GM21737 (cell line): ENCODE measurements around the gene WASHC2C.
"Not testable (repeated sequence)": the region's sequence is repeated elsewhere in the genome, so short reads cannot be mapped to it uniquely, and the experiment has no call there.

Experiments used
- ATAC-seq: cut with Tn5 transposase; IDR thresholded peaks from one replicate; pipeline ENCODE4 v1.9.1; 2021; ENCODE audit warnings: mild to moderate bottlenecking, moderate library complexity; ENCODE audit not compliant: unreplicated experiment

WASHC2C gene, protein sequence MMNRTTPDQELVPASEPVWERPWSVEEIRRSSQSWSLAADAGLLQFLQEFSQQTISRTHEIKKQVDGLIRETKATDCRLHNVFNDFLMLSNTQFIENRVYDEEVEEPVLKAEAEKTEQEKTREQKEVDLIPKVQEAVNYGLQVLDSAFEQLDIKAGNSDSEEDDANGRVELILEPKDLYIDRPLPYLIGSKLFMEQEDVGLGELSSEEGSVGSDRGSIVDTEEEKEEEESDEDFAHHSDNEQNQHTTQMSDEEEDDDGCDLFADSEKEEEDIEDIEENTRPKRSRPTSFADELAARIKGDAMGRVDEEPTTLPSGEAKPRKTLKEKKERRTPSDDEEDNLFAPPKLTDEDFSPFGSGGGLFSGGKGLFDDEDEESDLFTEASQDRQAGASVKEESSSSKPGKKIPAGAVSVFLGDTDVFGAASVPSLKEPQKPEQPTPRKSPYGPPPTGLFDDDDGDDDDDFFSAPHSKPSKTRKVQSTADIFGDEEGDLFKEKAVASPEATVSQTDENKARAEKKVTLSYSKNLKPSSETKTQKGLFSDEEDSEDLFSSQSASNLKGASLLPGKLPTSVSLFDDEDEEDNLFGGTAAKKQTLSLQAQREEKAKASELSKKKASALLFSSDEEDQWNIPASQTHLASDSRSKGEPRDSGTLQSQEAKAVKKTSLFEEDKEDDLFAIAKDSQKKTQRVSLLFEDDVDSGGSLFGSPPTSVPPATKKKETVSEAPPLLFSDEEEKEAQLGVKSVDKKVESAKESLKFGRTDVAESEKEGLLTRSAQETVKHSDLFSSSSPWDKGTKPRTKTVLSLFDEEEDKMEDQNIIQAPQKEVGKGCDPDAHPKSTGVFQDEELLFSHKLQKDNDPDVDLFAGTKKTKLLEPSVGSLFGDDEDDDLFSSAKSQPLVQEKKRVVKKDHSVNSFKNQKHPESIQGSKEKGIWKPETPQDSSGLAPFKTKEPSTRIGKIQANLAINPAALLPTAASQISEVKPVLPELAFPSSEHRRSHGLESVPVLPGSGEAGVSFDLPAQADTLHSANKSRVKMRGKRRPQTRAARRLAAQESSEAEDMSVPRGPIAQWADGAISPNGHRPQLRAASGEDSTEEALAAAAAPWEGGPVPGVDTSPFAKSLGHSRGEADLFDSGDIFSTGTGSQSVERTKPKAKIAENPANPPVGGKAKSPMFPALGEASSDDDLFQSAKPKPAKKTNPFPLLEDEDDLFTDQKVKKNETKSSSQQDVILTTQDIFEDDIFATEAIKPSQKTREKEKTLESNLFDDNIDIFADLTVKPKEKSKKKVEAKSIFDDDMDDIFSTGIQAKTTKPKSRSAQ (N-terminal part only)

DNA sequence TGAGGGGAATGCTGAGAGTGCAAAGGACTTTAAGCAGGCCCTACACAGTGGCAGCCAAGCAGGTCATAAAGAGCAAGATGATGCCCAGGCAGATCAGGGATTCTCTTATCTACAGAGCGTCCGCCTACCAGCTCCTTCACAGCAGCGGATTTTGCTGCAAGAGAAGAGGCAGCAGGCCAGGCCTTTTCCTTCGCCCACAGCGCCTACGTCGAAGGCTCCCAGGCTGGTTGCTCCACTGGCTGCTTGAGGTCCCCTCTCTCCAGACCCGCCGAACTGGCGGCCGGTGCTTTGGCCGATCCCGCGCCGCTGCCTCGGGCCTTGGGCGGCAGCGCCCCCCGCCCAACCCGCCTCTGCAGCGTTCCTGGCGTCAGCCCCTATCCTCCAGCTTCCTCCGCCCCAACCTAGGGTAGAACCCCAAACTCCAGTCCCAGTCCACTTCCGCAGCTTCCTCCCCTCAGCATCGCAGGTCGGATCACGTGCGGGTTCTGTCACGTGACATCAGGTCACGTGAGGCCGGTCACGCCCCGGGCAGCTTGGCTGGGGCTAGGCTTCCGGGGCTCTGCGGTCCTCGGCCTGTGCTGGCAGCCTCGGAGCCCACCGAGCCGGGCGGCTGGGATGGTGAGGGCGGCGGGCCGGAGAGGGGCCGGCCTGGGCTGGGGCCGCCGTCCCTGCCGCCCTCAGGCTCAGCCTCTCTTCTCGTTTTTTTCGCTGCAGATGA is at the start of gene WASHC2C:
WASHC2C (plus strand) TSS at position 564 of the 718 bp plus-strand sequence; CDS start at position 616, 52 bp downstream.
- peak; percentile 96 for ATAC-seq

DNA sequence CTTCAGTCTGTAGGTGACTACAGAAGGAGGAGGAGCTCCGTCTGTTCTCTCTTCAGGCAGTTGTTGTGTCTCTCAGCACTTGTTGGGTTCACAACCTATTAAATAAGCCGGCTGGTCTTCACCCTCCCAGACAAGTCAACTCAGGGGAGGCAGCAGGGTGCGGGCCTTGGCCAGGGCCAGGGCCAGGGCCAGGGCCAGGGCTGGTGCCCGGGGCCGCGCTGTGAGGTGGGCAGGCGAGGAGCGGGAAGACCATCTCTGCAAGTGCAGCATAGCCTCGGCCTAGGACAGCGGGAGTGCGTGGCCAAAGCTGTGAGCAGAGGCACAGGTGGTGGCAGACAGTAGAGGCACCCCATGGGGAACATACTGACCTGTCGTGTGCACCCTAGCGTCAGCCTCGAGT is 48.6 kb upstream of the WASHC2C start:
- ATAC-seq: not testable (repeated sequence)

DNA sequence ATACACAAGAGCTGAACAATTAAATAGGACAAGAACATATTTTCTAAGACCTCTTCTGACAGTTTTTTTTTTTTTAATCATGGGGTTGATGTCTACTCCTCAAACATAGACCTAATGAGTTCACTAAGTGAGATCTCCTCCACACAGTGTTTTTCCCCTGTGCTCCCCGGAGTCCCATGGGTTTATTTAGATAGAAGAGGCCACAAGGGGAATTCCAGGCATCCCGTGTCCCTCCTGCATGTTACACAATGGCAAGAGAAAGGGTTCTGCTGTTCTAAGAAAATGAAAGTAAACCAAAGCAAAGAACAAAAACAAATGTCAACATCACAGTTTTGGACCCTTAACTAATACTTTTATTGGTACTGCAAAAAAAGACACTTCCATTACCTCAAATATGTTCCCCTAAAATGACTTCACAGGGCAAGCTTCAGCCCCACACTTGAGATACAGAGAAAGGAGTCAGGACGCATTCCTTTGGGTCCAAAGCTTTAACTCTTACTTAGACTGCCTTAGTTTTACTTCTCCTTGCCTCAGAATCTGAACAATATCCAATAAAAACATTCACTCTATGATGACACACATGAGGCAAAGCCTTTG is 16.8 kb upstream of the WASHC2C start:
- peak; percentile 81 for ATAC-seq

DNA sequence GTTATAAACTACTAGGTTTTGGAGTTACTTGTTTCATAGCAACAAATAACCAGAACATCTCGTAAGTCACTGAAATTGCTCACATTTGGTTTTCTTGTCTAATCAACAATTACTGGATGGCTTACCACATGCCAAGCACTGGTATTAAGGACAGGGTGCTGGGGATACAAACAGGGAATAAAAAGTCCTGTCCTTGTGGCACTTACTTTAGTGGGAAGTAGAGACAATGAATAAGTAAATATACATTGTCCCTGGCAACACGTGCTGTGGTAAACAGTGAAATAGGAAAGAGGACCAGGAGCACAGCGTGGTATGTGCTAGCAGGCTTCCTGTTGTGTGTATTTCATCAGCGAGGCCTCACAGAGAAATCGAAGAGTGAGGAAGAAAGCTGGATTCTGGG is 15.8 kb upstream of the WASHC2C start:
- ATAC-seq: not testable (repeated sequence)

DNA sequence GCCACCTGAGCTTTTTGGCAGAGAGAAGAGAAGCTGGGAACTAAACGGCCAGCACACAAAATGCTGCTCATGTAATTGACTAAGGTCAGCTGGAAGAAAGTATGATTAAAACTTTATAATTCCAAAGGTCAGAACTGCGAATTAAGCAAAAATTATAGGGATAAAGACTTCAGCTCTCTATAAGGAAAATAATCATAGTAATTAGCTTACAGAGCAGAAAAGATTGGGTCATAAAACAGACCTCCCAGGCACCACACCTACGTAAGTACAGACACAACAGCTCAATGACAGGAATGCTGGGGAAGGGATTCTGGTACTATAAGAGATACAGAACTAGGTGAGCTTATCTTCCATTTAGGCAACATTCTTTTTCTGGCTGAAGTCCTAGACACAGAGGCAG is 10.0 kb upstream of the WASHC2C start:
- not testable (repeated sequence) for ATAC-seq

DNA sequence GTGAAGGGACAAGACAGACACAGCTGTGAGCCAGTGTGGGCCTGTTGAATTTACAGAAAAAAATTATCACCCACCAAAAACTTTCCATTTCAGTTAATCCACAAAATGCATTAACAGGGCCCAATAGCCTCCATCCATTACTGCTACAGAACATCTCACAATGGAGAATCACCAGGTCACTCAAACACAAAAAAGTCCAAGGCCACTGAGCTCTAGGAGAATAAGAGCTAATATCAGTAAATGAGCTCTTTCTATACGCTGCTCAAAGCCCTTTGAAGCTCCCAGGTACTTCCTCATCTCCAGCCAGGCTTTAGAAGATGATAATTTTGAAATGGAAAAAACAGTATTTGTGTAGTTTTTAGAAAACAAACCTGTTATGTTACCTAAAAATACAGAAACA is 9.4 kb upstream of the WASHC2C start:
- not testable (repeated sequence) for ATAC-seq

DNA sequence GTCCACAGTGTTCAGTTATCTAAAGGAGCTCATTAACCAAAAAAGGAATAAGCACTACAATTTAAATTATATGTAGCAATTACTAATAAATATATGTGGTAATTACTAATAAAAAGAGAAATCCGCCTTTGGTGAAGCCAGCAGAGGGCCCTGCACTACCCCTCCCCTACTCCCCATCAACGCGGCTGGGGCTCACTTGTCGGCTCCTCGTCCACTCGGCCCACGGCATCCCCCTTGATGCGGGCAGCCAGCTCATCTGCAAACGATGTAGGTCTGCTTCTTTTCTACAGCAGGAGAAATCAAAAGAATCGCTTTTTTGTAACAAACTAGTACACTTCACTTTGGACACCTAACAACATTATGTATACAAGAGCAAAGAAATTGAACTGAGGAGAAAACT is 5.6 kb upstream of the WASHC2C start:
- not testable (repeated sequence) for ATAC-seq

DNA sequence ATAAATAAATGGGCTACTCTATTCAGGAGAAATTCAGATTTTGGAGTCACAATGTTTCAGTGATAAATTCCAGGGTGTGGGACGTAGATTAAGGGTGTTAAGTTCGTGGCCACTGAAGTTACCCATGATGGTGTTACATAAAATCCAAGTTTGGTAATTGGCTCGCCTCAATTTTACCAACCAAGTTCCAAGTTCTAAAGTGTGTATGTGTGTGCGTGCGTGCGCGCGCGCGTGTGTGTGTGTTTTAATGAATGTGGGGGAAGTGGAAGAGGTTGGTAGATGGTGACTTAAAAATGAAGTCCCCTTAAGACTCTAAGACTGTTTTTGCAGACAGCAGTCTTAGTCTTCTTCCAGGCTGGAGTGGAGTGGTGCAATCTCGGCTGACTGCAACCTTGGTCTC is 3.2 kb upstream of the WASHC2C start:
- ATAC-seq: not testable (repeated sequence)

DNA sequence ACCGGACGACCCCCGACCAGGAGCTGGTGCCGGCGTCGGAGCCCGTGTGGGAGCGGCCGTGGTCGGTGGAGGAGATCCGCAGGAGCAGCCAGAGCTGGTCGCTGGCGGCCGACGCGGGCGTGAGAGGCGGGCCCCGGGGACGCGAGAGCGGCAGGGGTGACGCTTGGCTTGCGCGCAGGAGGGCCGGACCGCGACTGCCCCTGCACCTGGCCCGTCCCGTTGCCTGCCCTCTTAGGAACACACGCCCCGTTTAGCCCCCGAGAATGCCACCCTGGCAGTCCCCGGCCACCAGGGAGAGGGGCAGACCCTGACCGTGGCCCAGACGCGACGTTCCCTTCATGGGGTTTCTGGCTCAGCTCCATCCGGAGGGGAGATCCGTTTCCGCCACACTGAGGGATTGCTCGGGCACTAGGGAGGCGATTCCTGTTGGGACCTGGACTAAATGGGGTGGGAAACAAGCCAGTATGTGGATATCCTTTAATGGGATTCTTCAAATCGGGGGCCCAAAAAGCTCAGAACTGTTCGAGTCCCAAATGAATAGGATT is 427 bp downstream of the WASHC2C start:
- peak; percentile 47 for ATAC-seq

DNA sequence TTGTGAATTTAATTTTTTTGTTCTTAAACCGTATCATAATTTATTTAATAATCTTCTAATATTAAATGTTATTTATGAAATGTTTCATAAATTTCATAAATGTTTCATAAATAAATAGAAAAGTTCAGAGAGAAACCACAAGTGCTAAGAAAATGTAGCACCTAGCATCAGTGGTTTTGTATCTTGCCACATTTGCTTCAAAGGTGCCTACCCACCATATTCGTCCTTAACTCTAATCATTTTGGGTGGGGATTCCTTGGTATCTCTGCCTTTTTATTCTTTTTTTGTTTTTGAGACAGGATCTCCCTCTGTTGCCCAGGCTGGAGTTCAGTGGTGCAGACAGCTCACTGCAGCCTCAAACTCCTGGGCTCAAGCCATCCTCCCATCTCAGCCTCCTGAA is 7.4 kb downstream of the WASHC2C start:
- not testable (repeated sequence) for ATAC-seq

DNA sequence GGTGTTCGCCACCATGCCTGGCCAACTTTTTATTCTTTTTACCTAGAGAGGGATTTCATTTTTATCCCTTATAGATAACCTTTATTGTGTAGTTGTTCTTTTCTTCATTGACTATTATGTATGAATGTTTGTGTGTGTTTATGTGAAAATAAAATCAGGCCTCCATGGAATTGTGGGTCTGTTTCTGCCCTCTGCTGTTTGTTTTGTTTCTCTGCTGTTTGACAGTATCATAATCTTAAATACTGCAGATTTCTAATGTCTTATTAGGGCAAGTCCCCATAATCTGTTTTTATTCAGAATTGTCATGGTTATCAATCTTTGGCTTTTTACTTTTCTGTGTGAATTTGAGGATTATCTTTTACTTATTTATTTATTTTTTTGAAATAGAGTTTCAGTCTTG is 7.8 kb downstream of the WASHC2C start:
- ATAC-seq: not testable (repeated sequence)

DNA sequence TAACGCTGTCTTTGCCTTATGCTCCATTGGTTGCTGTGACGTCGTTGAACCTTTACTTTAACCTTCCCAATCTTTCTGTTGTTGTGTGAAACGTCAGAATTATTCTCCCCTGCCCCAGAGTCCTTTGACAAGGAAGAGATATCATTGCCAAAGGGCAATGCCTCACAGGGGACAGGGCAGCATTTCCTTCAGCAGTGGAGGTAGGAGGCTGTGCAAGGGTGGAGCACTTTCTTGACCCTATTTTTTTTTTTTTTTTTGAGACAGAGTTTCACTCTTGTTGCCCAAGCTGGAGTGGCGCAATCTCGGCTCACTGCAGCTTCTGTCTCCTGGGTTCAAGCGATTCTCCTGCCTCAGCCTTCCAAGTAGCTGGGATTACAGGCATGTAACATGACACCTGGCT is 14.5 kb downstream of the WASHC2C start:
- ATAC-seq: not testable (repeated sequence)

DNA sequence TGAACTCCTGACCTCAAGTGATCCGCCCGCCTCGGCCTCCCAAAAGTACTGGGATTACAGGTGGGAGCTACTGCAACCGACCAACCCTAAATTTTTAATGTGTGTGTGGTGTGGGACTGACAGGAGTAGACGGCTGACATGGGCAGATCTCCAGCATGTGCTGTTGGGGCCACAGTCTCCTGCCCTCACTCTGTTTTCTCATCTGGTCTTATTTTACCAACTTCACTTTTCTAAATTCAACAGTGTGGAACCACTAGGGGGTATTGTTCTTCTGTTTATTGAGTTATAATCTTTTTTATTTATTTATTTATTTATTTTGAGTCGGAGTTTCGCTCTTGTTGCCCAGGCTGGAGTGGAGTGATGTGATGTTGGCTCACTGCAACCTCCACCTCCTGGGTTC is 14.9 kb downstream of the WASHC2C start:
- ATAC-seq: not testable (repeated sequence)

DNA sequence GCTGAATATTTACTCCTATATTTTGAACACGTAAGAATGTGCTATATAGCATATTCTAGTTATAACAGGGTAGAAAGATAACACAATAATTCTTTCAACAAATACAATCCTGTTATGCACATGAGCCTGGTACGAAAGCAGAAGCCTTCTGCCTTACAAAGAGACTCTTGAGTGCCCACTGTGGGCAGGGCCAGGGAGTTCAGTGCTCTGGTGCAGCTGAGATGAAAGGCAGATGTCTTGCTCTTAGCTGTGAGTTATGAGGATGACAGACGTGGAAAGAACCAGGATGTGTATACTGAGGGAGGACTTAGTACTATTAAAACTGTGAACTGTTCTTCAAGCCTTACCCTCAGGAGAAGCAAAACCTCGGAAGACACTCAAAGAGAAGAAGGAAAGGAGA is 24.1 kb downstream of the WASHC2C start:
- ATAC-seq: not testable (repeated sequence)

DNA sequence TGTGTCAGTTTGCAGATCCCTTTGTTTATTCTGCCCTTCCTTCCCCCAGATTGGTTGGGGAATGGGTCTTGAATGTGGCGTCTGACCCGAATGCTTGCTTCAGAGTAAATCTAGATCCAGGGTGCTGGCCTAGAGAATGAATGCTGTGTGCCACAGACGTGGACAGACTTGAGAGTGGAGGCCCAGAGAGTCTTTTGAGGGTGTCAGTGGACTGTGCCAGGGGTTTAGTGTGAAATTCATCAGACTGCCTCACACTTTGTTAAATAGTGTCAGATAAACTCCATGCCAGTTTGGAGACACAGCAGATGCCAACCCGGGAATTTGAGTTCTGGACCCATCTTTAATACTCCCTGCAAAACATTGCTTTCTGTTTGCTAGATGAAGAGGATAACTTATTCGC is 25.1 kb downstream of the WASHC2C start:
- ATAC-seq: not testable (repeated sequence)

DNA sequence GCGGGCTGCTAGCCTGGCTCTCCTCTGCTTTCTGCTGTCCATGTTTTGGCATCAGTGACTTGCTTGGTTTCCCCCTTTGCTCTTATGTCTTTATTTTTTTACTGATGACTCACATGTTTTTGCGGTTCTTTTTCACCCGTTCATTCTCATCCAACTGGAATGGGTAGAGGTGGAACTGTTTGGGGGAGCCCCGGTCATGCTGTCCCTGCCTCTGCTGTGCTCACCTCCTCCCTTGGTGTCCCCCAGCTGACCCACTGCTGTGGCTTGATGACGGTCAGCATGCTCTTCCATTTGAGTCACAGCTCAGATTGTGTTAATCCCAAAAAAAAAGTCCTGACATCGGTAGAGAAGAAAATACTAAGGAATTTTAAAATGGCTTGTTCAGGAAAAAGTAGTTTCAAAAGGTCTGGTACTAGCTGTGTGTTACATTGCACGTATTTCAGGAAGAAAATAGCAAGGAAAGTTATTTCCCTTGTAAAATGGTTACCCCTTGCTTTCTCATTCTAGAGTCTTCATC is 27.0 kb downstream of the WASHC2C start:
- not testable (repeated sequence) for ATAC-seq

DNA sequence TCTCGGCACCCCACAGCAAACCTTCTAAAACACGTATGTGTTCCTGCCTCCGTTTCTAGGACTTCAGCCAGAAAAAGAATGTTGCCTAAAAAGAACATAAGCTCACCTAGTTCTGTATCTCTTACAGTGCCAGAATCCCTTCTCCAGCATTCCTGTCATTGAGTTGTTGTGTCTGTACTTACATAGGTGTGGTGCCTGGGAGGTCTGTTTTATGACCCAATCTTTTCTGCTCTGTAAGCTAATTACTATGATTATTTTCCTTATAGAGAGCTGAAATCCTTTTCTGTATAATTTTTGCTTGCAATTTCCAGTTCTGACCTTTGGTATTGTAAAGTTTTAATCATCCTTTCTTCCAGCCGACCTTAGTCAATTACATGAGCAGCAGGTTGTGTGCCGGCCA is 28.0 kb downstream of the WASHC2C start:
- ATAC-seq: not testable (repeated sequence)

DNA sequence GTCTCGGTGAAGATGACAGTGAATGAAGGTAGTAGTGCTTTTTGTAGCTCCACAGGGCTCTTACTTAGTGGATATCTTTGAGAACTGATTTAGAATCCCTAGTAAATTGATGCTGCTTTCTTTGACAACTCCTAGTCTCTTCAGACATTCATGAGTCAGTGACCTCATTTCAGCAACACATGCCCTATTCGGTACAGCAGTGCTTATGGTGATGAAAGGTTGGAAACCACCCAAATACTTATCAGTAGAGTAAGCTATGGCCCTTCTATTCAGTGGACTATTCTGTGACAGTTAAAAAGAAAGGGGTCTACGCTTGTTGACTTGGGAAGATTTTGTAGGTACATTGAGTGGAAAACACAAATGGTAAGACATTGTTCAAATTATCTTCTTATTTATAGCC is 29.0 kb downstream of the WASHC2C start:
- ATAC-seq: not testable (repeated sequence)
